Skeletal muscle tissue (tissue), 4 donors: ENCODE measurements around the gene TPP2. TPM values are rescaled to one million over a fixed set of nuclear protein-coding genes. Genes with fewer than 3 reads are reported as not detected.

Experiments used
- H3K27ac ChIP-seq: one replicate; pipeline ENCODE4 v1.7.0; 2013; ENCODE audit warnings: mild to moderate bottlenecking, low read depth, low read length, inconsistent platforms
- H3K27me3 ChIP-seq, 3 donors: one replicate each; pipeline ENCODE4 v1.7.0; 2013; ENCODE audit warnings: low read length in 3 of 3; ENCODE audit not compliant: control insufficient read depth in 3 of 3, insufficient read depth in 3 of 3
- H3K36me3 ChIP-seq, 3 donors: one replicate each; pipeline ENCODE4 v1.7.0; 2013; ENCODE audit warnings: low read length in 3 of 3; ENCODE audit not compliant: control insufficient read depth in 3 of 3, insufficient read depth in 3 of 3
- H3K4me1 ChIP-seq, 3 donors: one replicate each; pipeline ENCODE4 v1.7.0; 2013; ENCODE audit warnings: low read length in 3 of 3, mild to moderate bottlenecking in 3 of 3; ENCODE audit not compliant: control insufficient read depth in 3 of 3, insufficient read depth in 3 of 3
- H3K4me3 ChIP-seq, 3 donors: one replicate each; pipeline ENCODE4 v1.7.0; 2013; ENCODE audit warnings: low read length in 3 of 3
- H3K9ac ChIP-seq, 3 donors: one replicate each; pipeline ENCODE4 v1.7.0; 2013; ENCODE audit warnings: low read length in 3 of 3, mild to moderate bottlenecking in 3 of 3, moderate library complexity in 2 of 3, low read depth in 1 of 3
- H3K9me3 ChIP-seq, 3 donors: one replicate each; pipeline ENCODE4 v1.7.0; 2013; ENCODE audit warnings: low read length in 3 of 3; ENCODE audit not compliant: control insufficient read depth in 3 of 3
- total RNA-seq: library from RNA; depleted of rRNA; stranded (reverse); fragments of >200 nt; gene quantifications from one replicate; pipeline ENCODE4 v1.2.3, GENCODE V29; 2014
- donor health status: Osteomylitis.

Gene TPP2
- total RNA-seq, 1 donor from 2014 or later: 45.4 TPM

DNA sequence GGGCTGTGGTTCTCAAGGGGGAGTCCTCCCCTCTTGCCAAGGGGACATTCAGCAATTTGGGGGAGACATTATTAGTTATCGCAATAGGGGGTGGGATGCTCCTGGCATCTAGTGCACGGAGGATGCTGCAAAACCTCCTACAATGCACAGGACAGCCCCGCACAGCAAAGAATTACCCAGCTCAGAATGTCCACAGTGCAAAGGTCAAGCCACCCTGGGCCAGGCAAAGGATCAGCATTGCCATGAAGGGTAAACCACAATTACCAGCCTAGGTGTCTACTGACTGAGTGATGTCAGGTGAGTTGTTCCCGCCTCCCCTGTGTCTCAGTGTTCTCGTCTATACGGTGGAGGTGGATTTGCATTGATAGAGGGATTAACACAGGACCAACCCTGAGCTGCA, 100.5 kb downstream of the TPP2 start:
- Histone ChIP-seq H3K9ac (no peak overlapping the region), H3K27me3 (no peaks in the 10 kb centered on the region), H3K36me3 (no peaks in the 10 kb centered on the region), H3K4me3 (no peak overlapping the region), H3K27ac (peak overlapping the region; percentile 28), H3K9me3 (peaks cover 0 to 4% (median 0%) of the 10 kb centered on the region in 3 donors), H3K4me1 (peaks cover 17 to 46% (median 44%) of the 10 kb centered on the region in 3 donors)

DNA sequence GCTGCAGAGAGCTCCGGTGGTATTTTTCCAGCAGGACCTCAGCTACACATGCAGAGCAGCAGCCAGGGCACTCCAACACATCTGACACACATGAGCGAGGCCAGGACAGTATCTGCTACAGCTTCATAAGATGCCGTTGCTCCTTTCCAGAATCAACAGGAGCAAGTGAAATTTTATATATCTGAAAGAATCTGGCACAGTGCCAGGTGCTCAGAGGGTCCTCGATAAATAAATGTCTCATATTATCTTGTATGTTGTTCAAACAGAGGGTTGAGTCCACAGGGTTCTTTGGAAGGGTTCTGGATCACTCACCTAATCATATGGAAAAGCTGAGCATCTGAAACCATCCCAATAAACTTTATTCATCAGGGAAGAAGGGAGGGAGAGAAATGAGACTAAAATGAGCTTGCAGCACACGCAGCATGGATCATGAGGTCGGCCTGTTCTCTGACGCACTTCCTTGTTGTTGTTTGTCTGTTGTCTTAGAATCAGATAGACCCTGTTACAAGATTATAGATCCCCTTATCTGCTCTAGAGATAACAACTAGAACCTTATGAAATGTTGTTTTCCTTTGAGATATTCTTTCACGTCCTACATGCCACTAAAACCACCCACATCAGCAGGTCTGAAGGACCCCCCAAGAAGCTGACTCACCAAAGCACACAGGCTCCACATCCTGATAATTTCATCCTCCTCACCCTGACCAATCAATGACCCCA, 101.3 kb downstream of the TPP2 start:
- peaks cover 0 to 4% (median 0%) of the 10 kb centered on the region in 3 donors for H3K9me3 ChIP-seq
- no peak overlapping the region for H3K9ac ChIP-seq
- H3K36me3 ChIP-seq: no peaks in the 10 kb centered on the region
- H3K4me3 ChIP-seq: no peak overlapping the region
- H3K27ac ChIP-seq: no peak overlapping the region
- H3K27me3 ChIP-seq: no peaks in the 10 kb centered on the region
- H3K4me1 ChIP-seq: peaks cover 17 to 44% (median 40%) of the 10 kb centered on the region in 3 donors

- Histone ChIP-seq H3K27ac (peak overlapping the region; percentile 82), H3K9ac (no peak overlapping the region)
Measured at GRCh38 chr13:102698649-102698980, 101.8 kb downstream of the TPP2 start.

DNA sequence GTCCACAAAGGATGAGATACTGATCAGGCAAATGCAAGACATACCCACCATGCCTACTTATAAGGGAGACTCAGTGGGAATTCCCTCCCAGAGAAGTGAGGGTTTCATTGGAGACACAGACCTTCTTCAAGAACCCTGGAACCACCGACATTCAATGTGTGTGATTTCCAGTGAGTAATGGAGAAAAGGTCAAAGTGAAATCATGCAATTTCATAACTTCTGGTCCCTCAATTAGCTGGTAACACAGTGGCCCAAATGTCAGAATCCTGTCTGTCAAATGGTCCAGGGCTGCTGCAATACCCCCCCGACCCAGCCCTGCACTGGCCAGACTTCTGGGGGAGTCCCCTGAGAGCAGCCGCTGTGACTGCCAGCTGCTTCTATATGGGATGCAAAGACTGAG, 102.7 kb downstream of the TPP2 start:
- H3K27ac ChIP-seq: peak overlapping the region; percentile 82
- H3K27me3 ChIP-seq: no peaks in the 10 kb centered on the region
- no peaks in the 10 kb centered on the region for H3K36me3 ChIP-seq
- peaks cover 0 to 4% (median 0%) of the 10 kb centered on the region in 3 donors for H3K9me3 ChIP-seq
- H3K4me1 ChIP-seq: peaks cover 17 to 41% (median 37%) of the 10 kb centered on the region in 3 donors
- H3K9ac ChIP-seq: peak overlapping the region in 2 of 3 donors; percentile 7 to 69
- H3K4me3 ChIP-seq: no peak overlapping the region

More at GRCh38 chr13:102698649-102698980, 101.8 kb downstream of the TPP2 start:
- peaks cover 17 to 41% (median 40%) of the 10 kb centered on the region in 3 donors for H3K4me1 ChIP-seq
- no peaks in the 10 kb centered on the region for H3K36me3 ChIP-seq
- H3K27me3 ChIP-seq: no peaks in the 10 kb centered on the region
- H3K9me3 ChIP-seq: peaks cover 0 to 4% (median 0%) of the 10 kb centered on the region in 3 donors
- H3K4me3 ChIP-seq: no peak overlapping the region

GRCh38 chr13:102700088-102701031, 103.6 kb downstream of the TPP2 start:
- peak overlapping the region; percentile 19 to 30 (median 19) for H3K4me3 ChIP-seq
- H3K4me1 ChIP-seq: peaks cover 17 to 33% (median 32%) of the 10 kb centered on the region in 3 donors
- no peaks in the 10 kb centered on the region for H3K36me3 ChIP-seq
- no peaks in the 10 kb centered on the region for H3K27me3 ChIP-seq
- peak overlapping the region; percentile 7 to 69 (median 26) for H3K9ac ChIP-seq
- peaks cover 0 to 4% (median 0%) of the 10 kb centered on the region in 3 donors for H3K9me3 ChIP-seq
- H3K27ac ChIP-seq: peak overlapping the region; percentile 82

GRCh38 chr13:102701331-102701730, 104.5 kb downstream of the TPP2 start:
- Histone ChIP-seq H3K36me3 (no peaks in the 10 kb centered on the region), H3K27ac (peak overlapping the region; percentile 82), H3K4me1 (peaks cover 17 to 32% (median 30%) of the 10 kb centered on the region in 3 donors), H3K9ac (no peak overlapping the region), H3K27me3 (no peaks in the 10 kb centered on the region), H3K9me3 (peaks cover 0 to 4% (median 0%) of the 10 kb centered on the region in 3 donors), H3K4me3 (no peak overlapping the region)

DNA sequence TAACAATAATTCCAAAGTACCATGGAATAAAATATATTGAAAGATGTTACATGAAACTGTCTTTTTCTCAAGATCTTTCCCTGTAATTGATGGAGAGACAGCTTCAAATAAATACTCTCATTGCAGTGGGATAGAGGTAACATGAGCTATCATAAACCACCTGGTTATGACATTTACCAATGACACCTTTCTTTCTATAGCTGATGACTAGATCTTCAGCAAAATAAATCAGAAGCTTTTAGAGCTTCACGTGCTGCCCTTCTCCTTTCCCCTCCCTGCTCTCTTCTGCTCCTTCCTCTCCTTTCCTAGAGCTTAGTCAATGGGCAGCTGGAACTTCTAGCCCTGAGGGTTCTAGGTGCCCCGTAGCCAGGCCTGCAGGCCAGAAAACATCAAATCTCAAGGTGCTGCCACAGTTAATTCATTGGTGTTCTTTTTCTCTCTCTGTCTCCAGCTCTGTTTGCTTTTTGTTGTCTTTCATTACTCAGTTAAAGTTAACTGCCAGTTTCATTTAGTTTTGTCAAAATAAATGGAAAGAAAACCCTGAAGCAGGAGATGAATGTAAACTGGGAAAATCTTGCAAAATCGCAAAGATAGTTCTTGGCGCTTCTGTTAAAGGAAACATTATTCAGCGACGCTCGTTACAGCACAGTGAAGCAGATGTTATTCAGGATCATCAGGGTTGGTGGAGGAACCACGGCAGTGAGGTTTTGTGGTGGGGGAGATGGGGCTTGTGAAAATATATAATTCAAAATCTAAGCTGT, 106.4 kb downstream of the TPP2 start:
- no peaks in the 10 kb centered on the region for H3K27me3 ChIP-seq
- no peaks in the 10 kb centered on the region for H3K36me3 ChIP-seq
- H3K4me1 ChIP-seq: peaks cover 26 to 32% (median 32%) of the 10 kb centered on the region in 3 donors
- H3K27ac ChIP-seq: no peak overlapping the region
- H3K9ac ChIP-seq: no peak overlapping the region
- H3K9me3 ChIP-seq: peaks cover 0 to 4% (median 0%) of the 10 kb centered on the region in 3 donors
- H3K4me3 ChIP-seq: no peak overlapping the region

GRCh38 chr13:102703726-102704035, 106.9 kb downstream of the TPP2 start:
- Histone ChIP-seq H3K27me3 (no peaks in the 10 kb centered on the region), H3K9me3 (peaks cover 0 to 1% (median 0%) of the 10 kb centered on the region in 3 donors), H3K4me3 (no peak overlapping the region), H3K9ac (no peak overlapping the region), H3K27ac (no peak overlapping the region), H3K4me1 (peaks cover 27 to 32% (median 31%) of the 10 kb centered on the region in 3 donors), H3K36me3 (no peaks in the 10 kb centered on the region)

GRCh38 chr13:102704238-102705058, 107.7 kb downstream of the TPP2 start:
- Histone ChIP-seq H3K9ac (no peak overlapping the region), H3K27me3 (no peaks in the 10 kb centered on the region), H3K9me3 (no peaks in the 10 kb centered on the region), H3K36me3 (no peaks in the 10 kb centered on the region), H3K4me1 (peaks cover 23 to 27% (median 26%) of the 10 kb centered on the region in 3 donors), H3K4me3 (no peak overlapping the region), H3K27ac (no peak overlapping the region)
